ENCODE data around the gene DHDDS.

The DHDDS gene

DNA sequence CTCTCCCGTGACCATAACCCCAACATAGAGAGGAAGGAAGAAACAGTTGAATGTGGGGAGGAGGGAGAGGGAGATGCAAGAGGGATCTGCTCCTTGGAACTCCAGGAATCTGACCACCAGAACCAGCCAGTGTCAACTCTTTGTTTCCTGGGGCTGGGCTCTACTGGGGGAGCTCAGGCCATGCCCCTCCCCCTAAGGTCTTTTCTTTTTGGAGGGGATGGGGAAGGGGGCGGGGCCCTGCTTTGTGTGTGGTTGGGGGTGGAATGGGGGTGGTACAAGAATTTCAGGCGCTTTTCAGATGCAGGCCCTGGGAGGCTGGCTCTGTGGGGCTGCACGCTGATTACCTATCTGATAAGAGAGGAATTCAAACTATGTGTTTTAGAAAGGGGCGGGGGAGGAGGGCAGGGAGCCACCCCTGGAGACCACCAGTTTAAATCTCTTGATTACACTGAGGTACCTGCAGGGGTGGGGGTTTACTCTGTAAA, 13.2 kb upstream of the DHDDS start:
- ATAC-seq (no peak), DNase-seq (no peak)

GRCh38 chr1:26419494-26419893, 12.6 kb upstream of the DHDDS start:
- no peak for ATAC-seq
- DNase-seq, result no peak

DNA sequence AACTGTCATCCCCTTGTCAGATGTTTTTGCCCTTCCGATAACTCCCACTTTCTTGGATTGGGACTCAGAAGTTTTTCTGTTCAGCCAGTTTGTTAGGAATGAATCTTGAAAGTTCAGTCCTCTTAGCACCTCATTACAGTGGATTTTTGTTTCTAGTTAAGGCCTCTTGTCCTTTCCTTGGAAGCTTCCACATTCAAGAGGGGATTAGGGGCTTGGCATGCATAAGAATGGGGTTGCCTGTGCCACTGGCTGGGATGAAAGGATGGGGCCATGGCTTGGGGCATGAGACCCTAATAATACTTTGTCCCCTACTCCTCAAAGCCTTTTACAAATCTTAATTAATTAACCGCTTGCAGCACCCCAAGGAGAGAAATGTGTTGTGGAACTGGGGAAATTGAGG, 2.4 kb upstream of the DHDDS start:
- no peak for ATAC-seq

GRCh38 chr1:26432793-26433192, 672 bp downstream of the DHDDS start:
- no peak for DNase-seq
- no peak for ATAC-seq

More for the DNA sequence above, 2.4 kb upstream of the DHDDS start:
- no peak for DNase-seq

DNA sequence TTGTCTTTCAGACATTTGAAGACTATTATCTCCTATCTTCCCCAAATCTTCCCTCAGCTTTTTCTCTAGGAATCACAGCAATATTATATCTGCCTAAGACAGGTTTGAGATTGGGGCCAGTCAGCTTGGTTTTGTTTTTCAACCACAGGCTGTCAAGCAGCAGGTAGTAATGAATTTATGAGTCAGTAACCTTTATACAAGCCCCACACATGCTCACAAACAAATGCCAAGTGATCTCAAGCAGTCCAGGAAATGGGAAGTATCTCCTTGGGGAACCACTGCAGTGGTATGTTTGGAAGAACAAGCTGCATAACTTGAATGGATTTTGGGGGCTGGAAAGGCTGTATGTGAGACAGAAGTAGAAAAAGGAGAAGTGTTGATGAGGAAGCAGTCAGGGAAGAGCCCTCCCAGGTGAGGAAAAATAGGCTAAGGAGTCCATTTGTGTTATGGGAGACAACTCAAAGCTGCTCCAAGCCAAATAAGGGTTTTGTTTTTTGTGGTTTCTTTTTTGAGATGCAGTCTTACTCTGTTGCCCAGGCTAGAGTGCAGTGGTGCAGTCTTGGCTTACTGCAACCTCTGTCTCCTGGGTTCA, 2.1 kb downstream of the DHDDS start:
- DNase-seq (no peak), ATAC-seq (no peak)

- DNase-seq (no peak), ATAC-seq (no peak)
Observed at GRCh38 chr1:26438041-26438440, 5.9 kb downstream of the DHDDS start.

- ATAC-seq, result no peak
- DNase-seq, result no peak
Observed at GRCh38 chr1:26440259-26440658, 8.1 kb downstream of the DHDDS start.

GRCh38 chr1:26449868-26450267, 17.7 kb downstream of the DHDDS start:
- ATAC-seq (no peak), DNase-seq (no peak)

DNA sequence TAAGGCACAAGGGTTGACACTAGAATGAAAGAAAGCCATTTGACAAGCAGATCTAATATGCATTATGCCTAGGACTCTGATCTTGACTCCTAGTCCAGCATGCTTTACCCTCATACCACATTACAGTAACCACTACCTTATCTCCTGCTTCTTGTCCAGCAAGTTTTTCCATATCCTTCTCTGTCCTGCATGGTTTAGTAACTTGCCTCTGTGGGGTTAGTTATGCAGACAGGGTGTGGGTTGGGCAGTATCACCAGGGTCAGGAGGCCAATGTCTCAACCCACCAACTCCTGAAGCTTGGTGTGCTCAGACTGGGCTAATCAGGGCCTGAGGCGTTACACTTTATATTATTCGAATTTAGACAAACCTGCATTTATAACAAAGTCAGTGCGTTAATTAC, 18.8 kb downstream of the DHDDS start:
- ATAC-seq, result no peak
- DNase-seq, result no peak

DNA sequence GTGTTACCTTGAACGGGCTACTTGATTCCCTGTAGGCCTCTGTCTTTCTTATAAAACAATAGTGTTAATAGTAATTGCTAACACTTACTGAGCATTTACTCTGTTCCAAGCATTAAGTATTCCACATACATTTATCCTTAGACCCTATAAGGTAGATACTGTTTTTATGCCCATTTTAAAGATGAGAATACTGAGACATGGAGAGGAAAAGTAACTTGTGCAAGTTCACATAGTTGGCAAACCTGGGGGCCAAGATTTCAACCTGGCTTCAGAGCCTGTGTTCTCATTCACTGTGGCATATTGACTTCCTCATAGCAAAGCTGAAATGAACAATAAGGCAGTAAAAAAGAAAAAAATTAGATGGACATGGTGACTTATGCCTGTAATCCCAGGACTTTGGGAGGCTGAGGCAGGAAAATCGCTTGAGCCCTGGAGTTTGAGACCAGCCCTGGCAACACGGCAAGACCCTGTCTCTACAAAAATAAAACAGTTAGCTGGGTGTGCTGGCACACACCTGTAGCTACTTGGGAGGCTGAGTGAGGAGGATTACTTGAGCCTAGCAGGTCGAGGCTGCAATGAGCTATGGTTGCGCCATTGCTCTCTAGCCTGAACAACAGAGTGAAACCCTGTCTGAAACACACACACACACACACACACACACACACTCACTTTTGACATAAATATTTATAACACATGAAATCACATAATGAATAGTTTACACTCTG, 20.5 kb downstream of the DHDDS start:
- no peak for DNase-seq
- no peak for ATAC-seq

- DNase-seq, result no peak
- no peak for ATAC-seq
Observed at GRCh38 chr1:26459148-26459547, 27.0 kb downstream of the DHDDS start.

GRCh38 chr1:26459573-26460031, 27.5 kb downstream of the DHDDS start:
- ATAC-seq (no peak), DNase-seq (no peak)

DNA sequence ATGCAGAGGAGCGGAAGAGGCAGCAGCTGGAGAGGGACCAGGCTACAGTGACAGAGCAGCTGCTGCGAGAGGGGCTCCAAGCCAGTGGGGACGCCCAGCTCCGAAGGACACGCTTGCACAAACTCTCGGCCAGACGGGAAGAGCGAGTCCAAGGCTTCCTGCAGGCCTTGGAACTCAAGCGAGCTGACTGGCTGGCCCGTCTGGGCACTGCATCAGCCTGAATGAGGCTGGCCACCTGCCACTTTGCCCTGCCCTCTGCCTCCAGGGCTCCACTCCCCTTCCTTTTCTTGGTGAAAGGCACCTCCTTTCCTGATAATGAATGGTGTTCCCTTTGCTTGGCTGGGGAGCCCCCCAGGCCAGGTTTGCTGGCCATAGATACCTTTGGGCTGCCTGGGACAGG, 36.8 kb downstream of the DHDDS start:
- no peak for DNase-seq

GRCh38 chr1:26469558-26469957, 37.4 kb downstream of the DHDDS start:
- ATAC-seq, result no peak

More for the DNA sequence above, 36.8 kb downstream of the DHDDS start:
- no peak for ATAC-seq

GRCh38 chr1:26470878-26471497, 38.9 kb downstream of the DHDDS start:
- DNase-seq (no peak), ATAC-seq (no peak)

More at GRCh38 chr1:26469558-26469957, 37.4 kb downstream of the DHDDS start:
- no peak for DNase-seq

- peak; percentile 54 for DNase-seq
- ATAC-seq, result peak; percentile 19
Observed at GRCh38 chr1:26471498-26472319, 39.6 kb downstream of the DHDDS start.

- ATAC-seq, result peak; percentile 66
Observed at GRCh38 chr1:26472320-26472900, 40.3 kb downstream of the DHDDS start, which contains the start of gene HMGN2. HMGN2 (plus strand) TSS chr1:26472440; CDS start chr1:26472613, 173 bp downstream.

DNA sequence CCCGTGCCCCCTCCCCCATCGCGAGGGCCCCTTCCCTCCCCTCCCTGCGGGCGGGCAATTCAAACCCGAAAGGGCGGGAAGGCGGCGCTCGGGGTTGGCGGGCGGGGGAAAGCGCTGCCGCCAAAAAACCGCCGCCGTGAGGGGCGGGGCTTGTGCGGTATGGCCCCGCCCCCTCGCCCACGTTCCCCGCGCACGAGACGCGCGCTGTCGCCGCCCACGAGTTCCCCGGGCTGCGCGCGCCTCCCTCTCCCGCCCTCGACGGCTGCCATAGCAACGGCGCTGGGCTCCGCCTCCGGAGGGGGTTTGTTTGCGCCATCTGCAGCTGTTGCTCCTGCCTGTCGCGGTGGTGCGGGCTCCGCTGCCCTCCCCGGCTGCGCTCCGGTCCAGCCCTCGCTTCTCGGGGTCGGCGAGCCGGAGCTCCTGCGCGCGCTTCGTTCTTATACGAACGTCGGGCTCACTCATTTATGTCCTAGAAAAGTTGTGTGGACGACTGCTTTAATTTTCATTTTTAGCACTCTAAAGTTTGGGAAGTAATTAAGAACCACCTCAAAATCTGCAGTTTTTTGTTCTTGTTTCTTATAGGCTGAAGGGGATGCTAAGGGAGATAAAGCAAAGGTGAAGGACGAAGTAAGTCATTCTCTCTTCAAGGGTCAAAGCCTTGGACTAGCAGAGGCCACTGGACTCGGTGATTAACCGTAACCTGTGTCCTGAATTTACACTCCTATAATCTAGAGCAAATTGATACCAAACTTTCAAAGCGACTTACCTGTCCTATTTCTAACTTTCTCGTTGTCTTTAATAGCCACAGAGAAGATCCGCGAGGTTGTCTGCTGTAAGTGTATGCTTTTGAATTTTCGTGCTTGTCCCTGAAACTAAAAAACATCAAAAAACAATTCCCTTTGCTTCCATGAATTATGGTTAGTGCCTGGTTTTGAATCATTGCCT, 41.1 kb downstream of the DHDDS start:
- ATAC-seq, result peak; percentile 77
- peak; percentile 97 for DNase-seq

More at GRCh38 chr1:26472320-26472900, 40.3 kb downstream of the DHDDS start, which contains the start of gene HMGN2:
- peak; percentile 92 for DNase-seq

GRCh38 chr1:26474818-26475217, 42.7 kb downstream of the DHDDS start:
- DNase-seq, result no peak
- no peak for ATAC-seq

- DNase-seq (no peak), ATAC-seq (no peak)
Observed at GRCh38 chr1:26475989-26476388, 43.9 kb downstream of the DHDDS start.

- no peak for DNase-seq
- no peak for ATAC-seq
Observed at GRCh38 chr1:26476958-26477357, 44.8 kb downstream of the DHDDS start.
